Ishikawa (cell line): ENCODE results near the gene MND1.

Experiments
- CEBPB ChIP-seq: IDR thresholded peaks from 2 replicates; pipeline ENCODE4 v1.6.1; 2012
- CREB1 ChIP-seq: IDR thresholded peaks from 2 replicates; pipeline ENCODE4 v1.6.1; 2012; ENCODE audit warnings: low read depth
- EGR1 ChIP-seq: IDR thresholded peaks from 2 replicates; pipeline ENCODE4 v1.6.1; 2012
- EP300 ChIP-seq: IDR thresholded peaks from 2 replicates; pipeline ENCODE4 v1.6.1; 2012; ENCODE audit warnings: borderline replicate concordance
- FOXM1 ChIP-seq: IDR thresholded peaks from 2 replicates; pipeline ENCODE4 v1.6.1; 2012; ENCODE audit warnings: low read depth, borderline replicate concordance
- MAX ChIP-seq: IDR thresholded peaks from 2 replicates; pipeline ENCODE4 v1.6.1; 2012
- NFIC ChIP-seq: IDR thresholded peaks from 2 replicates; pipeline ENCODE4 v1.6.1; 2012
- RAD21 ChIP-seq: IDR thresholded peaks from 2 replicates; pipeline ENCODE4 v1.6.1; 2012; ENCODE audit warnings: low read depth
- REST ChIP-seq: IDR thresholded peaks from 2 replicates; pipeline ENCODE4 v1.6.1; 2012; ENCODE audit warnings: low read depth, mild to moderate bottlenecking
- TAF1 ChIP-seq: IDR thresholded peaks from 2 replicates; pipeline ENCODE4 v1.6.1; 2012; ENCODE audit warnings: low read depth, mild to moderate bottlenecking
- TCF12 ChIP-seq: IDR thresholded peaks from 2 replicates; pipeline ENCODE4 v1.6.1; 2012; ENCODE audit warnings: low read depth
- TEAD4 ChIP-seq: IDR thresholded peaks from 2 replicates; pipeline ENCODE4 v1.6.1; 2012
- USF1 ChIP-seq: IDR thresholded peaks from 2 replicates; pipeline ENCODE4 v1.6.1; 2012
- YY1 ChIP-seq: IDR thresholded peaks from 2 replicates; pipeline ENCODE4 v1.6.1; 2012; ENCODE audit warnings: low read depth
- ZBTB7A ChIP-seq: IDR thresholded peaks from 2 replicates; pipeline ENCODE4 v1.6.1; 2012; ENCODE audit warnings: low read depth

Gene MND1

GRCh38 chr4:153428941-153429475 lies 84.5 kb downstream of the MND1 start:
- no peak for TF ChIP-seq USF1
- no peak for TF ChIP-seq FOXM1
- TF ChIP-seq EGR1, result no peak
- no peak for TF ChIP-seq CEBPB
- TF ChIP-seq EP300, result no peak
- no peak for TF ChIP-seq RAD21
- no peak for TF ChIP-seq TAF1

- TF ChIP-seq YY1 (no peak), REST (no peak; the same call in 1 of the 2 replicates), MAX (no peak), TCF12 (no peak), TAF1 (no peak), USF1 (no peak), CEBPB (peak; percentile 97), ZBTB7A (no peak), TEAD4 (peak; percentile 64), NFIC (peak; percentile 74), RAD21 (peak; percentile 96), EP300 (peak; percentile 48; the same call in 1 of the 2 replicates), FOXM1 (no peak), CREB1 (no peak), EGR1 (no peak)
Measured at GRCh38 chr4:153432965-153433753, 88.7 kb downstream of the MND1 start.

- no peak for TF ChIP-seq USF1
- TF ChIP-seq YY1, result no peak
- no peak for TF ChIP-seq CREB1
- TF ChIP-seq TEAD4, result no peak
- TF ChIP-seq REST, result no peak
- TF ChIP-seq MAX, result no peak
- TF ChIP-seq TAF1, result no peak
- TF ChIP-seq CEBPB, result no peak
- TF ChIP-seq EGR1, result no peak
- TF ChIP-seq RAD21, result no peak
- no peak for TF ChIP-seq NFIC
- TF ChIP-seq ZBTB7A, result no peak
- no peak for TF ChIP-seq TCF12
- TF ChIP-seq FOXM1, result no peak
- no peak for TF ChIP-seq EP300
Measured at GRCh38 chr4:153433754-153434105, 89.2 kb downstream of the MND1 start.

- no peak for TF ChIP-seq EGR1
- no peak for TF ChIP-seq CREB1
Measured at GRCh38 chr4:153434190-153434589, 89.7 kb downstream of the MND1 start.

- TF ChIP-seq FOXM1, result no peak
- TF ChIP-seq EP300, result no peak
- TF ChIP-seq CREB1, result no peak
- TF ChIP-seq MAX, result no peak
- TF ChIP-seq TEAD4, result no peak
- no peak for TF ChIP-seq TCF12
- no peak for TF ChIP-seq REST
- TF ChIP-seq NFIC, result no peak
- TF ChIP-seq YY1, result no peak
- TF ChIP-seq CEBPB, result no peak
- TF ChIP-seq RAD21, result no peak
- no peak for TF ChIP-seq TAF1
- TF ChIP-seq USF1, result no peak
- TF ChIP-seq ZBTB7A, result no peak
- TF ChIP-seq EGR1, result no peak
Measured at GRCh38 chr4:153438916-153439756, 94.6 kb downstream of the MND1 start.
